CD4-positive, alpha-beta T cell treated with Interleukin-4 for 4 hours (primary cell): Measurements from ENCODE around the gene IGFL4.

Source experiments
- DNase-seq: peaks from one replicate; pipeline ENCODE4 v3.0.0-alpha.2; 2020

Gene IGFL4

GRCh38 chr19:46018729-46019251, 22.0 kb downstream of the IGFL4 start:
- DNase-seq, result no peak

DNA sequence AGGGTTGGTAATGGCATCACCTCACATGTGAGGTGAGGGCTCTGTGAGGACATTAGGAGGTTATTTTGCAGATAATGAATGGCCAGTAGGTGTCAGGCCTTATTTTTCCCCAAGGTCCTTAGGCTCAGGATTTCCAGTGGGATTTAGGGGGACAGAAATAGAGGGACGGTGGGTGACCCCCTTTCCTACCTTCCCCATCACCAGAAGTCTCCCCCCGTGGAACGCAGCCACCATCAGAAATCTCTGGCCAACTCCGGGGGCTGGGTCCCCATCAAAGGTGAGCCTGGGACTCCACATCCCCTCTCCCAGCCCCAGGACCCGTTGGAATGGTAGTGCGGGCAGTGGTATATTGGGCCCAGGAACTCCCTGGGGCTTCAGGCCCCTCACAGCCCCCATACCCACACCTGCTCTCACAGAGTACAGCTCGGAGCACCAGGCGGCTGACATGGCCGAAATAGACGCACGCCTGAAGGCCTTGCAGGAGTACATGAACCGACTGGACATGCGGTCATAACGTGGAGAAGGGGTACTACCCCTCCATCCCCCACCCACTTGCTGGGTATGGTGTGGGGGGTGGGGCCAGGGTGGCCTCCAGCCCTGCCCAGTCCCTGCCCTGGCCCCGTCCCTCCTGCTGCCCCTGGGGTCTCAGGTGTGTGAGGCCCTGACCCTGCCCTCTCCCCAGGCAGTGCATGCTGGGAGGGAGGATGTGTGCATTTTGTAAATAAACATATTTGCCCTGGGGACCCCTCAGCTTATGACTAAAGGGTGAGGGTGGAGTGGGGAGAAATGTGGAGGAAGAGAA, 22.7 kb downstream of the IGFL4 start:
- DNase-seq, result no peak

DNA sequence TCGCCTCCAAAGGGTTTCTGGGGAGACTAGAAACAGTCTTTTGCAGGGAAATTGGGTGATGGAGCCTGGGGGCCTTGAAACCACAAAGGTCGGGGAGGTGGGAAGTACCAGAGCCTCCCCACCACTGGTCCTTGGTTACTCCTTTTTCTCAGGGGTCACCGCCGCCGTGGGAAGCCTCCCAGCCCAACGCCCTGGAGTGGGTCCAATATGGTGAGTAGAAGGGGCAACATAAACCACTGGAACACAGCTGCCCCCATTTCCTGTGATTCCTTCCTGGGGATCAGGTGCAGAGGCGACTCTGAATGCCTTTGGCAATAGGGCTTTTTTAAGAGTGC, 23.7 kb downstream of the IGFL4 start:
- DNase-seq, result no peak

- peak; percentile 73 for DNase-seq
Measured at GRCh38 chr19:46016426-46017094, 24.2 kb downstream of the IGFL4 start.

DNA sequence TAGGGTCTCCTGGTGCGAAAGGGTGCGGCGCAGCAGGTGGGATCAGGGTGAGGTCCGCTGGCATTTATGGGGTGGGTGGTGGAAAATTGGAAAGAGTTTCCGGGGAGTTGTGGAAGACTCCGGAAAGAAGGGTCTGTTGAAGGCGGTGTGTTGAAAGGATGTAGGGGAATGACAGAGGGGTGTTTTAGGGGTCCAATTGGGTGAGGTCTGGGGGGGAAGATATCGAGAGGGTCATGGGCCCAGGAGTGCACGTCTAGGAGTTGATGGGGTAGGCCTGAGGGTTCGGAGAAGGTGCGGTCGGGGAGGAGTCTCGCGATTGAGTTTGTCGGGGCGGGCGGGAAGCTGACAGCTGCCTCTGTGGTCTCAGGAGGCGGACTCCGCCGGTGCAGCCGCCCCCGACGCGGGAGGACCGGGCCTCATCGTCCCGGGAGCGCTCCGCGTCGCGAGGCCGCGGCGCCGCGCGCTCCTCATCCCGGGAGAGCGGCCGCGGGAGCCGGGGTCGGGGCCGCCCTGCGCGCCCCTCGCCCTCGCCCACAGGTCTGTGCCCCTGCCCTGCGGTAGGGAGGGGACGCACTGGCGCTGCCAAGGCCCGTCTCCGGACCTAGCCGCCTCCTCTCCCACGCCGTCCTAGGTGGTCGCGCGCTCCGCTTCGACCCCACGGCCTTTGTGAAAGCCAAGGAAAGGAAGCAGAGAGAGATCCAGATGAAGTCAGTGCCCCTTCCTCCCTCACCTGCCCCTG, 24.9 kb downstream of the IGFL4 start:
- peak; percentile 19 for DNase-seq

DNA sequence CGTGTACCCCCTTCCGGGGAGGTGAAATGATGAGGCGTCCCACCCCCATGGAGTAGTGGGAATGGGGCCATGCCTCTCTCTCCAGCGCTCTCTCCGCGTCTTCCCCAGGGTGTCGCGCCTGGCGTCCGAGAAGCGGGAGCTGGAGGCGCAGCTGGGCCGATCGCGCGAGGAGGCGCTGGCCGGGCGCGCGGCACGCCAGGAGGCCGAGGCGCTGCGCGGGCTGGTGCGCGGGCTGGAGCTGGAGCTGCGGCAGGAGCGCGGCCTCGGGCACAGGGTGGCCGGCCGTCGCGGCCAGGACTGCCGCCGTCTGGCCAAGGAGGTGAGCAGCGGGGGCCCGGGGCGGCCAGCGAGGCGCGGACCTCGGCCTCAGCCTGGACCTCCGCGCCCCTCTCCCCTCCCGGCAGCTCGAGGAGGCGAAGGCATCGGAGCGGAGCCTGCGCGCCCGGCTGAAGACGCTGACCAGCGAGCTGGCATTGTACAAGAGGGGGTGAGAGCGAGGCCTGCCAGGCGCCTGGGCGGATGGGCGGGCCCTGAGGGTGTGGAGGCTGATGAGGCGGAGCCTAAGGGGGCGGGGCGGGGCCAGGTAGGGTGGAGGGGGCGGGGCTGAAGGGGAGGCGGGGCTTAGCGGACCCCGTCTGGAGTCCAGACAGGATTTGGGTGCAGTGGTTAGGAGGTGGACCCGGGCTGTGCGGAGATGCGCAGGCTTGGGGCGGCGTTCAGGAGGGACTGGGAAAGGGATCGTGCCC, 25.7 kb downstream of the IGFL4 start:
- DNase-seq, result peak; percentile 39

DNA sequence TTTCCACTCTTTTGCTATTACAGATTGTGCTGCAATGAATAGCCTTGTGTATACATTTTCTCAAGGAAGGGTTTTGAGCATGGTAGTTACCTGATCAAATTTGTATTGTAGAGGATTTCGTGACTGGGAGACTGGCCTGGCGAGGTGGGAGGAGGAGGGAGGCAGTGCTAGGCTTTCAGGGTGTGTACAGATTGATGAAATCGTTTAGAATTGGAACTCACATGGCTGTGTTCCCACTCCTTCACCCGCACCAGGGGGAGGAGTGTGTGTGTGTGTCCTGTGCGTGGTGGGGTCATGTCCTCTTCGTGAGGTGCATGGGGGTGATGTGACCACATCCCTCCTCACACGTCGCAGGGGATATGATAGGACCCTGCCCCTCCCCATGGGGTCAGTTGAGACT, 26.3 kb downstream of the IGFL4 start:
- no peak for DNase-seq

DNA sequence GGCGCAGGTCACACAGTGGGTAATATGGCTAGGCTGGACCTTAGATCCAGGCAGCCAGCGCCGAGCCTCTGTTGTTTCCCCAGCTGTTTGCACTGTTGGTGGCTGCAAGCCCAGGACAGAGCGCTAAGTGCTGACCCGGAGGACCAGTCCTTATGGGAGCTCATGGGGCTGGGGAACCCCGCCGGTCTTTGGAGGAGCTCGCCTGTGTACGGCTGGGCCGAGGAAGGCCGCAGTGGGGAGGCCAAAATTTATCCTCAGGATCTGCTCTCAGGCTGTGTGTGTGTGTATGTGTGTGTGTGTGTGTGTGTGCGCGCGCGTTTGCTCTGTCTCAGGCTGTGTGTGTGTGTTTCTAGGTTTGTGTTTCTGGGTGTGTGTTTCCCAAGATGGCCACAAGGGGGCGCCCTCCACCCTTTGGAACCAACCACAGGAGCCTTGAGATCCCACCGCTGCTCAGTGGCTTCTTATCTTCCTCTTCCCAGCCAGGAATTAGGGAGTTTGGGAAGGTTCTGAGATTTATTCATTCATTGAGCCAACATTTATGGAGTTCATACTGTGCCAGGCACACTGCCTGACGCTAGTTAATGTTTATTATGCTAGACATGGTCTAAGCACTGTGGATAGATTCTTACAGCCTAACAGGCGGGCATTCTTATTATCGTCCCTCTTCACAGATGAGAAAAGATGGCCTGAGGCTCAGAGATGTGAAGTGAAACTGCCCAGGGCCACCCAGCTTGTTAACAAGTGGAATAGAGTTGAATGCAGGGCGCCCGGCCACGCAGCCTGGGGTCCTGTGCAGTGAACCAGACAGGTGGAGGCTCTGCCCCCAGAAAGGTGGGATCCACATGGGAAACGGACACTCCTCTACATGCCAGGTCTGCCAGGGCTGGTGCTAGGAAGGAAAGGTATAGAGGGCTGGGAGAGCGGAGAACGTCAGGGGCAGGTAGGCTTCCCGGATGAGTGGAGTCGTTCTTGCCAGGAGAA, 31.0 kb downstream of the IGFL4 start:
- DNase-seq, result peak; percentile 58

GRCh38 chr19:46006411-46006810, 34.4 kb downstream of the IGFL4 start:
- DNase-seq, result no peak

DNA sequence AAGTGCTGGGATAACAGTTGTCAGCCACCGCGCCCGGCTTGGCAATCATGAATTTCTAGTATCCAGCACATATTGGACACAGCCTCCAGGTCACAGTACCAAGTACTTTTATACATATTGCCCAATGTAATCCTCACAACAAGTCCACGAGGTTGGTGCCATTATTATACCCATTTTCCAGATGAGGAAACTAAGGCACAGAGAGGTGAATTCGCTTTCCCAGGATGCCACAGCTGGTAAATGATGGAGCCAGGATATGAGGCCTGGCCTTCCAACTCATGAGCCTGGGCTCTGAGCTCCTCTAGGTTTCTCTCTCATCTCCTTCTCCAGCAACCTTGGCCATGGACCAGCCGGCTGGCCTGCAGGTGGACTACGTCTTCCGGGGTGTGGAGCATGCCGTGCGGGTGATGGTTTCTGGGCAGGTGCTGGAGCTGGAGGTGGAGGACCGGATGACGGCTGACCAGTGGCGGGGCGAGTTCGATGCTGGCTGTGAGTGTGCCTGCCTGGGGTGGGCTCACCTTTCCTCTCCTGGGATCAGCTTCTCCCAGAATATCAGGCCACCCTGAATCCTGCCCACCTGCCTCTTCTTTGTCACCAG, 38.0 kb downstream of the IGFL4 start:
- no peak for DNase-seq

- DNase-seq, result peak; percentile 74
Measured at GRCh38 chr19:46000491-46001246, 40.1 kb downstream of the IGFL4 start.

DNA sequence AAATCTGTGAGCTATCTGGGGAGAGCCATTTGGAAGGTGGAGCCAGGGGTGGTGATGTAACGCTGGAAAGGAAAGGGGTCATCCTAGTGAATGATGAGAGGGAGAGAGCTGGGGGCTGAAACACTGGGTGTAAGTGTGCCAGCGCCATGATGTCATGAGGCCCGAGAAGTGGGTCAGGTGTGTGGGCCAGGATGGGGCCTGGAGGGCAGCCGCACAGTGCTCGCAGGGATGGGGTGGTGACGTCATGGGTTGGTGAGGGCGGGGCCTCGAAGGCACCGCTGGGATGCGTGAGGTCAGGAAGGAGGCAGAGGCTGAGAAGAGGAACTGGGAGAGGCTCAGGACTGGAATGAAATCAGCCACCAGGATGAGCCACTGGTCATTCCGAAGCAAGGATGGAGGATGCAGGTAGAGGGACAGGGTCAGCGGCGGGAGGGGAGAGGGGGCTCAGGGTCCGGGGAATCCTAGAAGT, 41.1 kb downstream of the IGFL4 start:
- peak; percentile 2 for DNase-seq

- no peak for DNase-seq
Measured at GRCh38 chr19:45998834-45999233, 42.0 kb downstream of the IGFL4 start.

GRCh38 chr19:45996933-45997332, 43.9 kb downstream of the IGFL4 start:
- DNase-seq, result no peak

- no peak for DNase-seq
Measured at GRCh38 chr19:45995715-45996385, 45.0 kb downstream of the IGFL4 start.

GRCh38 chr19:45994998-45995714, 45.6 kb downstream of the IGFL4 start, which contains the start of gene CCDC61:
TSS of gene CCDC61 (plus strand) at chr19:45995467. CDS start at chr19:46003019, 7,552 bp downstream.
- peak; percentile 100 for DNase-seq

GRCh38 chr19:45994456-45994997, 46.3 kb downstream of the IGFL4 start:
- no peak for DNase-seq

DNA sequence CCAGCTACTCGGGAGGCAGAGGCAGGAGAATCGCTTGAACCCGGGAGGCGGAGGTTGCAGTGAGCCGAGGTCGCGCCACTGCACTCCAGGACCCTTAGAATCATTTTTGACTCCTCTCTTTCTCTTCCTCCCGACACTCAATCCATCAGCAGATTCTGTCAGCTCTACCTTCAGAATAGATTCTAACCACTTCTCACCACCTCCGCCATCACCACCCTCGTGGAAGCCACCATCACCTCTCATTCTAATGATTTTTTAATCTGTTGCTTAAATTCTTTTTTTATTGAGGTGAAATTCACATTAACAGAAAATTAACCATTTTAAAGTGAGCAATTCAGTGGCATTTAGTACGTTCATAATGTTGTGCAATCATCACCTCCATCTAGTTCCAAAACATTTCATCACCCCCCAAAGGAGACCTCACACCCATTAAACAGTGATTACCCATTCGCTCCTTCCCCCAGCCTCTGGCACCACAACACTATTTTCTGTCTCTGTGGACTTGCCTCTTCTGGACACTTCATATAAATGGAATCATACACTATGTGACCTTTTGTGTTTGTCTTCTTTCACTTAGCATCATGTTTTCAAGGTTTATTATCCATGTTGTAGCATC, 50.6 kb downstream of the IGFL4 start:
- no peak for DNase-seq
